Activated CD4-positive, CD25-positive, alpha-beta regulatory T cell treated with anti-CD3 and anti-CD28 coated beads, Interleukin-2, amount 50 U/mL, for 16 hours (primary cell): ENCODE measurements around the gene COL20A1.
"Not testable (repeated sequence)": the region's sequence is repeated elsewhere in the genome, so short reads cannot be mapped to it uniquely, and the experiment has no call there.

Experiments used
- DNase-seq: peaks from one replicate; pipeline ENCODE4 v3.0.0-alpha.2; 2020; ENCODE audit warnings: low read depth, low spot score

Gene COL20A1

DNA sequence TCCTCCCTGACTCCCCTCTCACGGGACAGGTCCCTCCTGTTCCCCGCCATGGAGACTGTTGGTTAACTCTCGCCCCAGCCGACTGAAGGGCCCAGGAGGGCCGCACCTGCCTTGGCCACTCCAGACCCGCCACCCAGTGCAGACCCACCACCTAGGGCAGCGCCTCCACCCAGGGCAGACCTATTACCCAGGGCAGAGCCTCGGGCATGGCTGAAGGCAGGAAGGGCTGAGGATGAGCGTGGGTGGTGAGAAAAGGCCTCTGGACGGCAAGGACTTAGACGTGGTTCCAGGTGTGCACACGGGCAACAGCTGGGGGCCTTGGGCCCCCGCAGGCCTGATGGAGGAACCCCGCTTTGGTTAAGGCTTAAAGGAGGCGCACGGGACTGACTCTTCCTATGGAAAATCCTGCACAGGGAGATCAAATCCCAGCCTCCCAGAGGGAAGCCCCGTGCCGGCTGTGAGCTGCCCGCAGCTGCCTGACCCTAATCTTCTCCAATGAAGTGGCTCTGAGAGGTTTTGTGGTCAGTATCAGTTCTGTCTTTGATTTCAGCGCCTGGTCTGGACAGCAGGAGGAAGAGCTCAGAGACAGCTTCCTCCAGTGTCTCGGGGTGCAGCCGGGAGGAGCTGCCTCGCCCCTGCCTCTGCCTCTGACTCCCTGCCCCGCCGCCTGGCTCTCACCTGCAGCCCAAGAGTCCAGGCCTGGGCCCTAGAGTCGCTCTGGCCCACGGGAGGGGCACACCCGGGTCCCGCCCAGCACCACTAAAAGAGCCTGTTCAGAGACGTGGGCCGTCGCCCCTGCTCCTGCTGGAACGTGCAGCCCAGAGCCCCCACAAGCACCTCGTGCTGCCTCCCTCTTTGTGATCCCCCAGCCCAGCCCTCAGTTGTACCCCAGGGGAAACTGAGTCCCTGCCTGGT, 80.2 kb downstream of the COL20A1 start:
- DNase-seq: no peak

DNA sequence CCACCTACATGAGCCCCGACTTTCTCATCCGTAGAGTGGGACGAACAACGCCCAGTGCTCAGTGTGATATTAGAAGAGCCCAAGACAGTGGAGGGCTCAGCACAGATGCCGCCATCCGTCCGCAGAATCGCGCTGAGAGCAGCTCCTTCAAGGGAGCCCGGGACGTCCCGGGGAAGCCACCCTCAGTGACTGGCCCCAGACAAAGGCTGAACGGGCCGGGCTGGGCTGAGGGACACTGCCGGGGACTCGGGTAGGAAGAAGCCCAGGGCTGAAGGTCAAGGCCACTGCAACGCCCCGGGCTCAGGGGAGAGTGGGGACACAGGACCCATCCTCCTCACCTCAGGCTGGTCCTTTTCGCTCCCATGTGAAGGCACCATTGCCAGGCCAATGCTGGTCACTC, 81.0 kb downstream of the COL20A1 start:
- DNase-seq: no peak

DNA sequence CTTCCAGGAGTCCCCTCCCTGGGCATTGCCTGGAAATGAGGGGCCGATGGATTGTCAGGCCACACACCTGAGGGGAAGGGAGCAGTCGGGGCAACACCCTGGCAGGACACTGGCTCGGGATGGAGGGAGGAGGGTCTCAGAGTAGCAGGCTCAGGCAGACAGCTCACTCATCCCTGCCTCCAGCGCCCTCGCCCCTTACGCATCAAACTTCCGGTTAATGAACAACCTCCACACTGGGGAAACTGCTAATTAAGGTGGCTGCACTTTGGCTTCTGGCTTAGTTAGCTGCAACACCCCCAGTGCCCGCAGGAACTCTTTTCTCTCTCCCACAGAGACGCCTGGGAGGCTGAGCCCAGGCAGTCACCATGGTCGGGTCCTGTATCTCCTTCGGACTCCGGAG, 81.5 kb downstream of the COL20A1 start:
- DNase-seq: no peak

DNA sequence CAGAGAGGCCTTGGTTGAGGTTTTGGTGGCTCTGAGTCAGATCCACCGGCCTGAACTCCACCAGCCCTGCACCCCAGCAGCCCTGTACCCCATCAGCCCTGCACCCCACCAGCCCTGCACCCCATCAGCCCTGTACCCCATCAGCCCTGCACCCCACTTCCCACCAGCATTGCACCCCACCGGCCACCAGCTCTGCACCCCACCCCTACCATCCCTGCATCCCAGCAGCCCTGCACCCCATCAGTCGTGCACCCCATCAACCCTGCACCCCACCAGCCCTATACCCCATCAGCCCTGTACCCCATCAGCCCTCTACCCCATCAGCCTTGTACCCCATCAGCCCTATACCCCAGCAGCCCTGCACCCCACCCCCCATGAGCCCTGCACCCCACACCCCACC, 82.5 kb downstream of the COL20A1 start:
- DNase-seq: no peak

DNA sequence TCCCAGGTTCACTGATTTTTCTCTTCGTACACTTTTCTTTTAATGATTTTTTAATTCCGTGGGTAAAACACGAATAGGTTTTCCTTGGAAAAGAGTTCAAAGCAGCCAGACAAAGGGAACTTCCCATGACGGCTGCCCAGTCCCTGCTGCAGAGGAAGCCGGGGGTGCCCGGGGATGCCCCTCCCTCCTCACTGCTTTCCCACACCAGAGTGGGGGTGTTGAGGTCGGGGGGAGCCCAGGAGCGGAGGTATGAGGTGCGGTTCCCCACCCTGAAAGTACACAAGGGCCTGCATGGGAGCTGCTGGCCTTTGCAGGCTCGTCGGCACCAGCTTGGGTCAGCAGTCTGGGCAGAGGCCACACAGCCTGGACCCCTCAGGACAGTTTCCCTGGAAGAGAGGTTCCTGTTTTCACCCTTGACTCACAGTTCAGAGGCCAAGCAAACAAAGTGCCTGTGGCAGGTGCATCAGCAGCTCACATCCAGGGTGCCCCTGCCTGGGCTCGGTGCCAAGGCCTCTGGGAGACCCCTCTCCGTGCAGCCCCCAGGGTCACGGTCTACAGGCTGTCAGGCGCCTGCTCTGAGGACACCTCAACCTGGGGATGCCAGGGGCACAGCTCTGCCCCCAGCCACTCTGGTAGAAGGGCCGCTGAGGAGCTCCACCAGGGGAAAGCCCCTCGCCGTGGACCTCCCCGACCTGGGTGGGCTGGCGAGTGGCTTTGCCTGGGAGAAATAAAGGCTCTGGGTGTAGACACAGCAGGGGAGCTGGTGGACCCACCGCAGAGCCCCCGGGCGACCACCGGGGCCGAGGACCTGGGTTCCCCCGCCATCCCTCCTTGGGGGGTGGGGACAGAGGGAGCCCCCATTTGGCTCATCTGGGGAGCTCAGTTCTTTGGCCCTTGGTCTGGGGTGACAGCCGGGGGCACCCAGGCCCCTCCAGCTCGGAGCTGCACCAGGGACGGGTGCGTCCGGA, 83.6 kb downstream of the COL20A1 start:
- DNase-seq: no peak

DNA sequence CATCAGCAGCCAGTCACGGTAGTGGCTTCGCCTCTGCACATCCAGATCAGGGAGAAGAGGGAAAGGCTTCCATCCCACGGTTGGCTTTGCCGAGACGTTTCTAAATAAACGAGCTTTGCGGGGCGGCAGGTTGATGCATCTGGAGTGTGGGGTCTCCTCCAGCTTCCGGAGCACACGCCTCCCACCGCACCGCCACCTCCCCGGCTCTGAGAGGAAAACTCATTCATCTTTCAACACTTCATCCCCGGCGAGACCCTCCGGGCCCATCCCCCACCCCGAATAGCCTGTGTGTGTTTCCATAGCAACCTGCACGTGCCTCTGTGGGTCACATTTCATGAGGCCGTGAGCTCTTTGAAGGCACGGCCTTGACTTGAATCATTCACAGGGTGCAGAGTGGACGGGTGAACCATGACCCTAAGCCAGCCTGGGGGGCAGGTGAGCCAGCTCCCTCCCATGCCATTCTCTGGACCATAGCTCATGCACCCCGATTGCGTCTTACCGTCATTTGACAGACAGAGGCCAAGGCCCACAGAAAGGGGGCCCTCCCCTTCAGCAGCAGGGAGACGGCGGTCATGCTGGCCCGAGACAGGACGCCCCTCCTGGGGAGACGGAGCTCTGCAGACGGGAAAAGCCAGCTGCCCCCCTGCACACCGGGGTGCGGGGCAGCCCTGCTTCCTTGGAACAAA, 84.4 kb downstream of the COL20A1 start:
- DNase-seq: no peak

DNA sequence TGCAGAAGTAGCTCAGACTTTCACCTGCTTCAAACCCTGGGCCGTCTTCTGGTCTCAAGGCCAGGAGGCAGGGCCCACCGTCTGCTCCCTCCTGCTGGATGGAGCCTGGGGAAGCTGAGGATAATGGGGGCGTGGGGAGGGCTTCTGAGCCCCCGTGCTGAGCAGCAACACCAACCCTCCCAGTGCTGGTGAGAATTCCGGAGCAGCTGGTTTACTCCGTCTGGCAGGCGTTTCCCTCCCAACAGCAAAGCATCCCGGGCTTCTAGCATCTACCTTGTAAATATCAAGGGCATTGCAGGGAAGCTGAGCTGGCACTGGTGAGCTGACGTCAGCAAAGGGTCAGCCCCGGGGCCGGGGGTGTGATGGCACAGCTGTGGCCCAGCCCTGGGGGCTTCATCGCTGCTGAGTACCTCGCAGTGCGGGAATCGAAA, 85.0 kb downstream of the COL20A1 start:
- DNase-seq: no peak

DNA sequence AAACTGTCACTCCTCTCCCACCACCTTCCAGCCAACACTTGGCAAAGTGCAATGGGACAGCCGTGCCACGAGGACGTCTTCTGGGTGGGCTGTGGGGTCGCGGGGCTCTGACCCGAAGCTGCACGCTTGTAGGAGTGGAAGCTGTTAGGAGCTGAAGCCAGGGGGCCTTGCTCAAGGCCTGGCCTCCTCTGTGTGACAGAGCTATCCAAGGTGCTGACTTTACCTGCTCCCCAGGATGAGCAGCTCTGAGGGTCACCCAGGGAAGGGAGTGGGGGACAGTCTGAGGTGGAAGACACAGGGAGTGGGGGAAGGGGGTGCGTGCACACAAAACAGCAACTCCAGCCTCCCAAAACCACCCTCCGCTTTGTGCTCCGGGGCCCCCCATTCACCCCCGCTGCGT, 85.6 kb downstream of the COL20A1 start:
- DNase-seq: no peak

DNA sequence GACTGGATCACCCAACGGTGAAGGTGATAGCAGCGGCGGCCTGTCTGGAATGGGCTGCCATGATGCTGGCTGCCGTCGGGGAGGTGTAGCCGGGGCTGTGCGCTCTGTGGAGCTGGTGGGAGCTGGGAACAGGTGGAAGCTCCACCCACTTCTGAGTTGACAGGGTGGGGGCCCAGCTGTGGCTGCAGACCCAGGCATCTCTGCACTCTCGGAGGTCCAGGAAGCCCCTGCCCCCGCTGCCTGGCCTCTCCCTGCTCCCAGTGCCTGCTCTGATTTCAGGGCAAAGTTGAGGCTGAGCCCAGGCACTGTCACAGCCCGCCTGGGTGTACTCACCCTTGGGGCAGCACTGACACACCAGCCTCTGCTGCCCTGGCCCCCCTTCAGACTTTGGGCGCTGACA, 86.3 kb downstream of the COL20A1 start:
- DNase-seq: no peak

DNA sequence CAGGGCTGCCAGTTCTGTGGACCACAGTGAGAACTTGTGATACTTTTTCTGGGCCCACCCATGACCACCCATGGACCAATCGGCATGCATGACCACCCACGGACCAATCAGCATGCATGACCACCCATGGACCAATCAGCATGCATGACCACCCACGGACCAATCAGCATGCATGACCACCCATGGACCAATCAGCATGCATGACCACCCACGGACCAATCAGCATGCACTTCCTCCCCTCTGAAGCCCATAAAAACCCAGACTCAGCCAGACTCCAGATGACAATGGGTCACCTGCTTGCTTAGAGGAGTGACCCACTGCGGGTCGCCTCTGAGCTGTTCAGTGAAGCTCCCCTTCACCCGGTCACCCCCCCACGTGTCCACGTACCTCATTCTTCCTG, 86.9 kb downstream of the COL20A1 start:
- not testable (repeated sequence) for DNase-seq

DNA sequence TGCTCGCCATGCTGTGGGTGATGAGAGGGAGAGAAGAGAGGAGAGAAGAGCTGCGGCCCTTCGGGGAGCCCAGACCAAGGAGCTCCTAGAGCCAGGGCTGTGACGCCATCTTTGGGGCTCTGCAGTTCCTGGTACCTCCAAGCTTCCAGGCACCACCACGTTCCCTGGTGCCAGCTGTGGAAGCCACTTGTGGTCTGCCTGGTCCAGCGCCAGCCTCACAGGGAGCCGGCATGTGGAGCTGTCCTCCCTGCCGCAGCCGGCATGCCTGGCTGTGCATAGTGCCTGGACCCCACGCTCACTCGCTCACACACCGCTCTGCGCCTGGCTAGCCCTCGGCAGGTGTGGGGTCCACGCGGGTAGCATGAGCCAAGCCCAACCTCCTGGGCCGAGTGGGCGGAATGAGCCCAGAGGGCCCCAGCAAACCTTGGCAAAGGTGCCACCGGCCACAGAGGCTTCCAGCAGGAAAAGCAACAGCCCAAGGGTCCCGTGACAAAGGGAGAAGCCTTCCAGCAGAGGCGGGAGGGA, 87.4 kb downstream of the COL20A1 start:
- DNase-seq: no peak

DNA sequence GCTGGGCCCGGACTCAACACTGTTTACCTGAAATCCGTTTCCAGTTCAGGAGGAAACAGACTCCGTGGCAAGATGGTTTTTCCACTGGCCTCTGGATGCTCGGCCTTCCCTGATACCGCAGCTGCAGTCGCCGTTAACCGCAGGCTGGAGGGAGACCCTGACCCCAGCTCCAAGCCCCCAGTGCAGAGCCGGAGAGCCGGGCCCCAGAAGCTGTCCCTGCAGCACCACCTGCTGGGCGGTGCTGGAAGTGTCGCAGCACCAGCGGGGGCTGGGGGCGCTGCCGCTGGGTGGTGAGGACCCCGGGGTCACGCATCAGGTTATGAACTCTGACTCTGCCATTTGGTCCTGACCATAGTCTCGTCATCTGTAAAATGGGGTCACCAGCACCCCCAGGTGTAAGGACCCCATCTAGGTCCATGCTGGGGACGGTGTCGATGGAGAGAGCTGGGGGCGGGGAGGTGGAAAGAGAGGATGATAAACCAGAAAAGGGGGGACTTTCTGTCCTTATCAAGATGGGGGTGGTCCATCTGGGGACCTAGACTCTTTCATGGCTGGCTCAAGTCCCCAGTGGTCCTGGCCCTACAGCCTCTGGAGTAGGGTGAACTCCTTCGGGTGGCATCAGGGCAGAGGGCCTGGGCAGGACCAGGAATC, 88.9 kb downstream of the COL20A1 start:
- no peak for DNase-seq

DNA sequence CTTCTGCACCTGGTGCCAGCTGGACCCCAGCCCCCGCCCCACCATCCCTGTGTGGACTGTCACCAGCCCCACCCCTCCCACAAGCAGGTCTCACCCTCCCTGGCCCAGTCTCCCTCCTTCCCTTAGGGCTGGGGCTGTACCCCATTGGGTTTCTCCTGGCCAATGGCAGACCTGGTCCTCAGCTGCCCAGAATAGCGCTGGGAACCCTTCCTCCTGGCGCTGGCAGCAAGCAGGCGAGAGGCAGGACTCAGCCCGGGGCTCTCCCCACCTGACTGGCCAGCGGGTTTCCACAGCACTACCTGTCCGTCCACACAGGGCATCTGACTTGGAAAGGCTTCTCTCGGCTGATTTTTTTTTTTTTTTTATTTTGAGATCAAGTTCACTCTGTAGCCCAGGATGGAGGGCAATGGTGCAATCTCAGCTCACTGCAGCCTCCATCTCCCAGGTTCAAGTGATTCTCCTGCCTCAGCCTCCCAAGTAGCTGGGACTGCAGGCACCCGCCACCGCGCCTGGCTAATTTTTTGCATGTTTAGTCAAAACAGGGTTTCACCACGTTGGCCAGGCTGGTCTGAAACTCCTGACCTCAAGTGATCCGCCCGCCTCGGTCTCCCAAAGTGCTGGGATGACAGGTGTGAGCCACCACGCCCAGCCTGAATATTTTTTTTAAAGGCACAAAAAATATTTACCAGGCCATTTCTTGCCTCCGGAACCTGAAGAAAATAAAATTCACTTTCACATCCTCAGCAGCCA, 89.7 kb downstream of the COL20A1 start:
- no peak for DNase-seq

DNA sequence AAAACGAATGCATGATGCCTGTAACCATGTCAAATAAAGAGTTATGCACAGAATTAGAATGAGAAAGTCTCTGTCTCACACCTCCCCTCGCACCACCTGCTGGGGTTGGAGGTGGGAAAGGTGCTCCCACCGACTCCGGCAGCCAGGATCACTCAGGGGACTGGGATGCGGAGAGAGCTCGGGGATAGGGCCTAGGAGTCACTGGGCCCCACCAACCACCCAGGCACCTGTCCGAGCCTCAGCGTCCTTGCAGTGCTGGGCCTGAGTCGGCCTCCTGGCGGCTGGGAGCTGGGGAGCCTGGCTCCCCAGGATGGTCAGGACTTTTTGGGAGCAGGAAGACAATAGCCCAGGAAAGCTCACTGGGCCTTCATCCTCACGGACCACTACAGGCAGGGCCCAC, 90.6 kb downstream of the COL20A1 start:
- no peak for DNase-seq

DNA sequence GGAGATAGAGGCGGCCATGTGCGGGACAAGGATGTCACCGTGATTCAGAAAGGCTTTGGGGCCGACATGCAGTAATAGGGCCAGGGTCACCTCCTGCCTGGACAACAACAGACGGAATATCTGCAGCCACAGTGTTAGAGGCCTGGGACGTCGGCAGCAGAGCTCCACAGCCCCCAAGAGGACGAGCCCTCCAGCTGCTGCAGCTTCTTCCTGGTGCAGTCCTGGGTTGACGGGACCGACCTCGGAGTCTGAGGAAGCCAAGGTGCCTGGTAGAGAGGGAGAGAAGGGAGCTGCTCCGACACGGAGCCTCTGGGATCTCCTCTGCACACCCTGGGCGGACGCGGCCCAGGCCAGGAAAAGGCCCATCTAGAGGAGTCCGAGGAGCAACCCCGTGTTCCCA, 91.3 kb downstream of the COL20A1 start:
- no peak for DNase-seq
